NCI-H2171 treated with DMSO at 0.1 percent for 48 hours (cell line): ENCODE data around the gene MISP.

ENCODE experiments used
- DNase-seq: peaks from one replicate; lab custom pipeline; 2025; lab: John Stamatoyannopoulos, UW

Gene MISP

GRCh38 chr19:796692-797527 lies 46.0 kb downstream of the MISP start, which contains the start of gene PTBP1:
Gene PTBP1, plus strand, starts transcription at chr19:797452. Its CDS starts 46 bp downstream, at chr19:797498.
- DNase-seq, result peak; percentile 100

- DNase-seq, result peak; percentile 84
Observed at GRCh38 chr19:797528-798414, 46.9 kb downstream of the MISP start.

DNA sequence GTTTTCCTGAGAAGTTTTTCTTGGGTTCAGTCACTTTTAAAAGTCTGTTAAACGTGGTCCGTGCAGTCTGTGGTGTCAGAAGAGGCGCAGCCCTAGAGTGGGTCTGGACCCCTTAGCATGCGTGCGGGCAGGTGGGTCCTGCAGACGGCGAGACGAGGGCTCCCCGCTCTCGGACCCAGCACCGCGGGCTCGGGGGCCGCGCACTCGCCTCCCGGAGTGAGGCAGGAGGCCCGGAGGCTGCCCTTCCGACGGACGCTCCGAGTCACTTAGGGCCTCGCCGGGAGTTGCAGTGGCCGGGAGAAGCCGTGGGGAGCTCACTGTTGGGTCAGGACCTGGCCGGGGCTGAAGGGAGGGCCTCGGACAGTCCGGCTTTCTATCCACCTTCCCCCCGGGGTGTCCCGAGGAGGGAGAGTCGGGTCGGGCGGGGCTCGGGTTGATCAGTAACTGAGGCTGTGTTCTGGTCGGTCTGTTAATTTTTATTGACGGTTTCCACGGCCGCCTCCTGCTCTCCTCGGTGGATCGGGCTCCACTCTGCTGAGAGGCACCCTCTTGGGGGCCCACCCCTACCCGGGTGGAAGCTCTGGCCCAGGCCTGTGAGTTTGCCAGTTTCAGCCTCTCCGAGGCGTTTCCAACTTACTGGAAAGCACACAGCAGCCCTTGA lies 47.6 kb downstream of the MISP start:
- DNase-seq, result no peak

GRCh38 chr19:799076-799881 lies 48.4 kb downstream of the MISP start:
- DNase-seq, result peak; percentile 14

DNA sequence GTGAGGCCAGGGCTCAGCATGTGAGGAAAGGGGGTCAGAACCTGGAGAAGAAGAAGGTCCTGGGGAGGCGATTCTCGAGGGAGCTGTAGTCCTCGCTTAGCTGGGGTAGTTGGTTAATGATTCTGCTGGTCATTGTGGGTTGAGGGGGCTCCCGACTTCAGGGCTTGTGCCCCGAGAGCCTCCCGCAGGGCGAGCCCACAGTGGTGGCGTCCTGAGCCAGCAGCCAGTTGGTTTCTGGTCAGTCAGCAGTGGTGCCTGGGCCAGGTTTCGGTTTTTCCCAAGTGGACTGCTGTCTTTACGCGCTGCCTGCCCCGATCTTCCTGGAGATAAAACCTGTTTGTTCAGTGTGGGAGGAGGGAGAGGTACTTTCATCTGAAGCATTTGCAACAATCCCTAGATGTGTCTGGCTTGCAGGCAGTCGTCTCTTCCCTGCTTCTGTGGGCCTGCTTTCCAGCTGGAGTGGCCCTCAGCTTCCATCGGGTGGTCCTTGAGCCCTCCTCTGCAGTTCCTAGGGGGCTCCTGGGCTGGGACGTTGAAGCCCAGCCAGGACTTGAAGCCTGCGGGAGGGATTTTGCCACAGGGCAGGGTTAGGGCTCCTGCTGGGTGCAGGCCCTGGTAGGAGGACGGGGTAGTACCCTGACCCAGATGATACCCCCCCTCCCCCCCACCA lies 49.6 kb downstream of the MISP start:
- DNase-seq, result no peak

GRCh38 chr19:801030-801860 lies 50.3 kb downstream of the MISP start:
- DNase-seq, result no peak

DNA sequence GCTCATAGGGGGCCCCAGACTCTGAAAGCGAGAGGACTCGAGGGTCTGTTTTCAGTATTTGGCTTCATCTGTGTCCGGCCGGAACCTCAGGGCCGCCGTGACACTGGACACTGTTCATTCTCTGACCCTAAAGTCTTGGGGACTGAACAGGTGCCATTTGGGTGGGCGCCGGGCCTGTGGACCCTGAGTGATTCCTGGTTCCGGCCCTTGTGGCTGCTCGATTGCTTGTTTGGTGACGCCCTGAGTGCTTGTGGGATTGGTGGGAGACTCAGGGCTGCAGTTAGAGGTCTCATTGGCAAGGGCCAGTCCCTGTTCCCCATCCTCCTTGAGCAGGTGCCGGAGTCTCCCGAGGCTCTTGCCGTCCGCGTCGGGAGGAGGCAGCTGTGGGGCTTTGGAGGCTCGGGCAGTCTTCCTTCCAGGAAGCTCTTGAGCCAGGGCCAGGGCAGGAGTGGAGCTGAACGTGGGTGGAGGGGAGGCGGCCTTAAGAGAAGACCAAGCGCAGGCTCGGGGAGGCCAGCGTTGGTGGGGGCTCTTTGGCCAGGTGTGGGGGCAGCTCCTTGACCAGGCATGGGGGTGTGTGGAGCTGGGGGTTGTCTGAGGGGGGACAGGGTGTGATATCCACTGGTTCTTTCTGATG lies 51.1 kb downstream of the MISP start:
- no peak for DNase-seq

DNA sequence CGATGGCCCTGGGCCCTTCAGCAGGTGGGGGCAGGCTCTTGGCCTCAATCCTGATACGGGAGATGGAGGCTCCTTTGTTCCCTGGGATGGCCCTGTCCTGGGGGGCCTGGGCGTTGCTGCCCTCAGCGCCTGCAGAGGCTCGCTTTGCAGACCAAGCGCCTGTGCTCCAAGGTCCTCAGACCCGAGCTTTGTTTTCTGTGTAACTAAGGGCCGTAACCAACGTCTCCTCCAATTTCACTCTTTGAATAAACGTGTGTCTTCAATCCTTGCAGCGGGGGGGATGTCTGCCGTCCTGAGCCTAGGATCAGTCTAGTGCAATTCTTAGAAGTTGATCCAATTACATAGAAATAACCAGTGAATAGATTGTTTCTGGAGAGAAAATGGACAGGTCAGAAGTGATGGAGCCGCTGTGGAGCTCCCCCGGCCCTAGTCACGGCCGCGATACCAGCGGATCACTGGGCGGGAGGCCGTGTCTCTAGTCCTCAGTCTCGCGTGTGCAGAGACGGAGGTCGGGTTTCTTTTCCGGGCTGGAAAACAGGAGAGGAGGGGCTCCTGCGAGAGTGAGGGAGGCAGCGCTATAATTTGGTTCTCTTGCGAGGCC lies 51.7 kb downstream of the MISP start:
- DNase-seq, result peak; percentile 13

- DNase-seq, result no peak
Observed at GRCh38 chr19:803099-803561, 52.2 kb downstream of the MISP start.

GRCh38 chr19:803686-804418 lies 52.9 kb downstream of the MISP start:
- no peak for DNase-seq

- no peak for DNase-seq
Observed at GRCh38 chr19:804419-805165, 53.7 kb downstream of the MISP start.

DNA sequence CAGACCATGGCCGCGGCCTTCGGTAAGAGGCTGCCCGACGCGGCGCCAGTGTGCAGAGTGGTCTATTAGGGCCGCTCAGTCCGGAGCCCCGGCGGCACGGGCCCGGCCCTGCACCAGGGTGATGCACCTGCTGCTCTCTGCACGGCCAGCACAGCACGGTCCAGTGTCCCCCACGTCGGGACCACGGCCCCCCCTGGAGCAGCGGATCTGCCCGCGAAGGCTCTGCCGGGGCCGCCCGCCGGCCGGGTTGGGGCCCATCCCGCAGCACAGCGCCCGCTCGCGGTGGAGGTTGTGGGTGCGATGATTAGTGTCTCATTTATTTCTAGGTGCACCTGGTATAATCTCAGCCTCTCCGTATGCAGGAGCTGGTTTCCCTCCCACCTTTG lies 54.2 kb downstream of the MISP start:
- DNase-seq, result no peak

DNA sequence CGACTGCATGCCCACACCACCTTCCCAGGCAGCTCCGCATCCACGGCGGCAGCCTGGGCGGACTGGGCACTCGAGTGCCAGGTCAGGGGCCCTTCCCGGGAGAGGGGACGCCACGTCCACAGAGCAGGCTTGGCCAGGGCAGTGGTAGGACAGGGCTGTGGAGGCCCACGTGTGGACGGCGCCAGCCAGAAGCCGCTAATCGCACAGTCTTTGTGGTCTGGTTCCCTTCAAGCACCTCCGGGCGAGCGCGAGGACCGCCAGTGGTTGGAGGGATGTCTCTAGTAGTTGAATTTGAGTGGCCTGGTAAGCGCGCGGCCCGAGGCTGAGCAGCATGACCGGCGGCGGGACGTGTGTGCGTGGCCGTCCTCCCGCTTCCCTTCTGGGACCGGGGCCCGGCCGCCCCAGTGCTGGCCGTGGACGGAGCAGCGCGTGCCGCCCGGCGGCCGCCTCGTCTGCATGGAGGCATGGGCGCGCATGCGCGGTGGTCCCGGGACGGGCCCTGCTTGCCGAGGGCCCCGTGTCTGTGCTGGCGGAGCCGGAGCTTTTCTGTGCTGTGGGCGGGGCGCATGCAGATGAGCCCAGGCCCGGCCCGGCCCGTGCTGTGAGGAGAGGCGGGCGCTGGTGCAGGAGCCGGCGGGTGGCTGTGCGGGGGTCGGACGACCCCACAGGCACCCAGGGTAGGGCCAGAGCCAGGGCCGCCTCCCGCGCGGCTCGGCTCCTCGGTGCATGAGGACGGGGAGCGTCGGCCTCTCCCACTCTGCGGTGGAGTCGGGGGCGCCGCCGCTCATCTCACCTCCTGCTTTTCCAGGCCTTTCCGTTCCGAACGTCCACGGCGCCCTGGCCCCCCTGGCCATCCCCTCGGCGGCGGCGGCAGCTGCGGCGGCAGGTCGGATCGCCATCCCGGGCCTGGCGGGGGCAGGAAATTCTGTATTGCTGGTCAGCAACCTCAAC lies 55.0 kb downstream of the MISP start:
- no peak for DNase-seq

DNA sequence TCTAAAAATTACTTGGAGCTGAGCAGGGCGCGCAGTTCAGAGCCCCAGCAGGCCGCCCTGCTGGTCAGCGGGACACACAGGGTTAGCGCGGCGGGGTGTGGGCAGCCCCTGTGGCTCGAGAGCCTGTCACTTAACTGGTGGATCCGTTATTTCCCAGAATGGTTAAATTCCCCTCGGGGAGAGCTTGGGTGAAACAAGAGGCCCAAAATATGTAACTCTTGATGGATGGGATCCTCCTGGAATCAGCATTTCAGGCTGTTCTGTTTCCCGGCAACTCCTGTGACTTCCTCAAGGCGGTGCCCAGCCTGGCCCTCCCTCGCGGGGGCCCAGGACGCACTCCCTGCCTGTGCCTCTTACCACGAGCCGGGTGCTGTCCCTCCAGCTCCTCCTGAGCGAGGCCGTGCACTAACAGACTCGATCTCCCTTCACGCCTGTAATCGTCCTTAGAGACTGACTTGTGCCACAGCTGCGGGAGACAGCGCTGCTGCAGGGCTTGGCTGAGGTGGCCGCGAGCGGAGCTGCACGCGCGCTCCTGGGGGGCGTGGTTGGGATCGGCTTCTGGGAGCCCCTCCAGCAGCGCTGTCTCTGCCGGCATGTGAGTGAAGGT lies 56.0 kb downstream of the MISP start:
- DNase-seq, result no peak

DNA sequence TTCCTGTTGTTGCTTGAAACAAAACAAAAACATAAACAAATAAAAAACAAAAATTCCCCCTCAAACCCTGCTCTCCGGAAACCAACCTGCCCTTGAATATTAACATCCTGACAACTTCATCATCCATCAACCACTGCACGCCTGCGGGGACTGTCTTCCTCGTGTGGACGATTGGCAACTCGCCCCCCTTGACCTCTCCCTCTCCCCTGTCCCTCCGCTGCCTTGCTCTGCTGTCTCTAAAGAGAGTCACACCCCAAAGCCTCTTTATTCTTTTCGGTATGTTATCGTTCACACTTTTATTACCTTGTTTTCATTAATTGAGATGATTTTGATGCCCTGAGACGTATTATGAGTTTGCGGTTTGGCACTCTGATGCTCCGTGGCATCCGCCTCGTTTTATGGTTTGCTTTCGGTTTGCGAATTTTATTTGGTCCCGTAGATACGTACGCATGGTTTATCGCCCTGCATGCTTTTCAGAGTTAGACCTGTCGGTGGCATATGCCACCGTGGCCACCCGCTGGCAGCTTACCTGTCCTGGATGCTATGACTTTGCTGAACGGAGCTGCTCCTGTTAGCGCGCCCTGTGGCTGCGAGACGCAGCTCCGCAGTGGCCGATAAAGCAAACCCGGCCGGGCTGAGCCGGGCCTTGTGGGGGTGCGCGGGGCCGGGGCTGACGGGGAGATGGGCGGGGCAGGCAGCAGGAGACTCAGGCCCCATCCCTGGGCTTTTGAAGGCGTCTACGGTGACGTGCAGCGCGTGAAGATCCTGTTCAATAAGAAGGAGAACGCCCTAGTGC lies 56.9 kb downstream of the MISP start:
- no peak for DNase-seq
